Measurements from ENCODE around the gene COX6B2.

The COX6B2 gene

GRCh38 chr19:55384131-55384919 lies 29.8 kb upstream of the COX6B2 start, which contains the start of gene TMEM238:
TSS of gene TMEM238 (minus strand) at chr19:55384292. CDS start at chr19:55384259, 33 bp downstream.
- peak; percentile 35 for DNase-seq (ENCODE audit: low read depth, low spot score)
- peak within 1 kb of the TSS; percentile 99 for H3K4me3 ChIP-seq (ENCODE audit: low read length)

GRCh38 chr19:55383279-55384130 lies 29.0 kb upstream of the COX6B2 start:
- no peak for DNase-seq (ENCODE audit: low read depth, low spot score)

GRCh38 chr19:55382522-55383054 lies 28.1 kb upstream of the COX6B2 start:
- DNase-seq (ENCODE audit: low read depth, low spot score), result no peak
- H3K4me3 ChIP-seq (ENCODE audit: low read length), result no peak overlapping the region; the same call in 1 of the 2 replicates

More at GRCh38 chr19:55383279-55384130, 29.0 kb upstream of the COX6B2 start:
- H3K4me3 ChIP-seq (ENCODE audit: low read length), result peak overlapping the region; percentile 99

GRCh38 chr19:55382013-55382412 lies 27.5 kb upstream of the COX6B2 start:
- no peak for DNase-seq (ENCODE audit: low read depth, low spot score)
- H3K4me3 ChIP-seq (ENCODE audit: low read length), result no peak overlapping the region

- DNase-seq (ENCODE audit: low read depth, low spot score), result no peak
Measured at GRCh38 chr19:55379174-55379573, 24.7 kb upstream of the COX6B2 start.

GRCh38 chr19:55377356-55378131 lies 23.0 kb upstream of the COX6B2 start:
- no peak overlapping the region for H3K4me3 ChIP-seq (ENCODE audit: low read length)
- DNase-seq (ENCODE audit: low read depth, low spot score), result no peak

More at GRCh38 chr19:55379174-55379573, 24.7 kb upstream of the COX6B2 start:
- H3K4me3 ChIP-seq (ENCODE audit: low read length), result no peak overlapping the region

GRCh38 chr19:55376241-55376933 lies 21.9 kb upstream of the COX6B2 start, which contains the start of gene TMEM190:
TSS of gene TMEM190 (plus strand) at chr19:55376826. CDS start at chr19:55376854, 28 bp downstream.
- DNase-seq (ENCODE audit: low read depth, low spot score), result no peak

GRCh38 chr19:55373993-55374757 lies 19.7 kb upstream of the COX6B2 start:
- H3K4me3 ChIP-seq (ENCODE audit: low read length), result no peak overlapping the region

More at GRCh38 chr19:55376241-55376933, 21.9 kb upstream of the COX6B2 start, which contains the start of gene TMEM190:
- no peak within 1 kb of the TSS for H3K4me3 ChIP-seq (ENCODE audit: low read length)

GRCh38 chr19:55373306-55373992 lies 18.9 kb upstream of the COX6B2 start:
- H3K4me3 ChIP-seq (ENCODE audit: low read length), result no peak overlapping the region
- DNase-seq (ENCODE audit: low read depth, low spot score), result no peak

More at GRCh38 chr19:55373993-55374757, 19.7 kb upstream of the COX6B2 start:
- DNase-seq (ENCODE audit: low read depth, low spot score), result no peak

- no peak for DNase-seq (ENCODE audit: low read depth, low spot score)
- H3K4me3 ChIP-seq (ENCODE audit: low read length), result no peak overlapping the region
Measured at GRCh38 chr19:55372316-55373081, 18.0 kb upstream of the COX6B2 start.

GRCh38 chr19:55370305-55370988 lies 15.9 kb upstream of the COX6B2 start, which contains the start of gene IL11:
TSS of gene IL11 (minus strand) at chr19:55370463. CDS start at chr19:55370310, 153 bp downstream.
- H3K4me3 ChIP-seq (ENCODE audit: low read length), result no peak within 1 kb of the TSS

GRCh38 chr19:55369653-55370304 lies 15.3 kb upstream of the COX6B2 start:
- H3K4me3 ChIP-seq (ENCODE audit: low read length), result no peak overlapping the region
- no peak for DNase-seq (ENCODE audit: low read depth, low spot score)

More at GRCh38 chr19:55370305-55370988, 15.9 kb upstream of the COX6B2 start, which contains the start of gene IL11:
- no peak for DNase-seq (ENCODE audit: low read depth, low spot score)

- H3K4me3 ChIP-seq (ENCODE audit: low read length), result no peak overlapping the region
- no peak for DNase-seq (ENCODE audit: low read depth, low spot score)
Measured at GRCh38 chr19:55368701-55369563, 14.4 kb upstream of the COX6B2 start.

GRCh38 chr19:55368106-55368505 lies 13.6 kb upstream of the COX6B2 start:
- DNase-seq (ENCODE audit: low read depth, low spot score), result no peak
- H3K4me3 ChIP-seq (ENCODE audit: low read length), result no peak overlapping the region
